H1 (cell line): ENCODE results near the gene DYNLT2B. TPM values are rescaled to one million over a fixed set of nuclear protein-coding genes. Genes with fewer than 3 reads are reported as not detected.
A peak's percentile ranks its signal among the peaks of the same experiment; 100 is the strongest.

Source experiments
- CTCF ChIA-PET: fragments of 300-600 bp; sonication (Branson Sonifier 250); formaldehyde crosslinking; loops from one replicate; lab custom pipeline; 2021; ENCODE audit not compliant: partially characterized antibody; lab: Charles Lee
- POLR2A ChIA-PET: fragments of 300-600 bp; sonication (Branson Sonifier 250); formaldehyde crosslinking; loops from one replicate; lab custom pipeline; 2021; ENCODE audit warnings: inconsistent platforms; ENCODE audit not compliant: partially characterized antibody; lab: Charles Lee
- DNase-seq, 2 experiments: peaks; one replicate each; pipeline versions ENCODE4 v3.0.0 to v3.0.0-alpha.2; 2010 to 2022; ENCODE audit warnings: low spot score in 2 of 2, low read depth in 1 of 2, mixed read lengths in 1 of 2
- FAIRE-seq: peaks from 2 replicates; lab custom pipeline; 2011; peaks lifted over from hg19 to GRCh38; lab: Jason Lieb, UNC
- H2AFZ ChIP-seq: 2 replicates; pipeline ENCODE4 v1.8.1; 2012; ENCODE audit warnings: low read length, inconsistent platforms
- H2AK5ac ChIP-seq: 2 replicates; pipeline ENCODE4 v1.6.1; 2013; ENCODE audit warnings: low read depth, low read length
- H2BK120ac ChIP-seq: replicated peaks from 2 replicates; pipeline ENCODE3; 2013; ENCODE audit warnings: low read depth, low read length, inconsistent platforms
- H2BK12ac ChIP-seq: 2 replicates; pipeline ENCODE4 v1.6.1; 2013; ENCODE audit warnings: low read depth, low read length
- H2BK15ac ChIP-seq: 2 replicates; pipeline ENCODE4 v1.6.1; 2013; ENCODE audit warnings: low read length
- H2BK20ac ChIP-seq: 2 replicates; pipeline ENCODE4 v1.6.1; 2013; ENCODE audit warnings: low read length
- H2BK5ac ChIP-seq: 2 replicates; pipeline ENCODE4 v1.6.1; 2013; ENCODE audit warnings: low read depth, low read length
- H3K14ac ChIP-seq: 2 replicates; pipeline ENCODE4 v1.6.1; 2013; ENCODE audit warnings: inconsistent platforms; ENCODE audit not compliant: insufficient read length
- H3K18ac ChIP-seq: 2 replicates; pipeline ENCODE4 v1.6.1; 2013; ENCODE audit warnings: low read length; ENCODE audit errors: extremely low read depth
- H3K23ac ChIP-seq: 2 replicates; pipeline ENCODE4 v1.6.1; 2013; ENCODE audit warnings: inconsistent platforms; ENCODE audit not compliant: insufficient read length
- H3K23me2 ChIP-seq: 2 replicates; pipeline ENCODE4 v1.6.1; 2013; ENCODE audit warnings: low read depth, low read length
- H3K27ac ChIP-seq: 2 replicates; pipeline ENCODE4 v1.6.1; 2011; ENCODE audit warnings: low read depth, low read length, inconsistent platforms
- H3K27me3 ChIP-seq, 4 experiments: replicated peaks in 1 of 4; 1 replicate in 1 of 4; 2 replicates in 3 of 4; pipeline versions ENCODE4 v1.6.1 to v1.8.1; 2011 to 2013; ENCODE audit warnings: low read length in 3 of 4, mild to moderate bottlenecking in 3 of 4, inconsistent platforms in 2 of 4, mixed read lengths in 2 of 4, moderate library complexity in 1 of 4; ENCODE audit not compliant: control insufficient read depth in 3 of 4, insufficient read depth in 3 of 4; ENCODE audit errors: extremely low read depth in 1 of 4
- H3K36me3 ChIP-seq, 4 experiments: 2 replicates each; pipeline versions ENCODE4 v1.6.1 to v1.8.1; 2011 to 2013; ENCODE audit warnings: mild to moderate bottlenecking in 4 of 4, low read length in 3 of 4, moderate library complexity in 2 of 4, control low read depth in 1 of 4, inconsistent platforms in 1 of 4; ENCODE audit not compliant: insufficient read depth in 4 of 4, control insufficient read depth in 2 of 4
- H3K4ac ChIP-seq: replicated peaks from 2 replicates; pipeline ENCODE3; 2013; ENCODE audit warnings: low read length, low read depth, mixed read lengths, inconsistent platforms; ENCODE audit not compliant: insufficient read length
- H3K4me1 ChIP-seq, 4 experiments: replicated peaks in 1 of 4; 1 replicate in 1 of 4; 2 replicates in 3 of 4; pipeline versions ENCODE4 v1.6.1 to v1.8.1; 2011 to 2013; ENCODE audit warnings: low read length in 3 of 4, inconsistent platforms in 2 of 4, mixed read lengths in 1 of 4; ENCODE audit not compliant: insufficient read depth in 4 of 4, control insufficient read depth in 3 of 4
- H3K4me2 ChIP-seq, 2 experiments: 2 replicates each; pipeline versions ENCODE4 v1.6.1 to v1.8.1; 2011 to 2013; ENCODE audit warnings: low read depth in 2 of 2, low read length in 2 of 2, control low read depth in 1 of 2, inconsistent platforms in 1 of 2, mild to moderate bottlenecking in 1 of 2; ENCODE audit not compliant: insufficient read depth in 1 of 2
- H3K4me3 ChIP-seq, 4 experiments: fragments of 200-600, 300-600 bp in 1 of 4; sonication (generic), shearing (Covaris generic), sonication (Bioruptor Twin) in 1 of 4; 2 replicates each; pipeline versions ENCODE4 v1.5.1 to v1.8.1; 2011 to 2016; ENCODE audit warnings: low read length in 4 of 4, low read depth in 3 of 4, control low read depth in 2 of 4, inconsistent platforms in 2 of 4, mild to moderate bottlenecking in 2 of 4, mixed read lengths in 1 of 4, moderate library complexity in 1 of 4; ENCODE audit not compliant: insufficient read depth in 2 of 4; ENCODE audit errors: extremely low read depth in 1 of 4
- H3K56ac ChIP-seq: replicated peaks from 2 replicates; pipeline ENCODE3; 2013; ENCODE audit warnings: low read depth, mild to moderate bottlenecking, mixed read lengths, low read length, inconsistent platforms; ENCODE audit not compliant: insufficient read length
- H3K79me1 ChIP-seq: 2 replicates; pipeline ENCODE4 v1.6.1; 2013; ENCODE audit warnings: low read depth, low read length, control low read depth
- H3K79me2 ChIP-seq, 2 experiments: 2 replicates each; pipeline versions ENCODE4 v1.6.1 to v1.8.1; 2012 to 2013; ENCODE audit warnings: low read length in 2 of 2, mild to moderate bottlenecking in 2 of 2, inconsistent platforms in 1 of 2; ENCODE audit not compliant: insufficient read depth in 2 of 2, control insufficient read depth in 1 of 2
- H3K9ac ChIP-seq, 4 experiments: replicated peaks in 1 of 4; 1 replicate in 1 of 4; 2 replicates in 3 of 4; pipeline versions ENCODE4 v1.6.1 to v1.8.1; 2011 to 2013; ENCODE audit warnings: low read depth in 3 of 4, low read length in 3 of 4, control low read depth in 2 of 4, mild to moderate bottlenecking in 2 of 4, moderate library complexity in 2 of 4, inconsistent platforms in 1 of 4; ENCODE audit errors: extremely low read depth in 1 of 4
- H3K9me3 ChIP-seq, 2 experiments: 2 replicates each; pipeline versions ENCODE4 v1.6.1 to v1.8.1; 2012 to 2013; ENCODE audit warnings: mild to moderate bottlenecking in 2 of 2, moderate library complexity in 2 of 2, control low read depth in 1 of 2, inconsistent platforms in 1 of 2, low read depth in 1 of 2, low read length in 1 of 2, mixed read lengths in 1 of 2; ENCODE audit not compliant: insufficient read depth in 2 of 2
- H4K20me1 ChIP-seq, 2 experiments: replicated peaks in 1 of 2; 2 replicates each; pipeline versions ENCODE3 to v1.8.1; 2011 to 2013; ENCODE audit warnings: inconsistent platforms in 2 of 2, low read length in 2 of 2, mild to moderate bottlenecking in 1 of 2; ENCODE audit not compliant: insufficient read depth in 2 of 2, control insufficient read depth in 1 of 2
- H4K5ac ChIP-seq: 2 replicates; pipeline ENCODE4 v1.6.1; 2013; ENCODE audit warnings: low read length, low read depth, mixed read lengths, inconsistent platforms; ENCODE audit not compliant: insufficient read length
- H4K8ac ChIP-seq: 2 replicates; pipeline ENCODE4 v1.8.0; 2013; ENCODE audit warnings: mild to moderate bottlenecking, moderate library complexity, low read length, inconsistent platforms; ENCODE audit not compliant: insufficient read depth; ENCODE audit errors: extremely low read depth
- H4K91ac ChIP-seq: replicated peaks from 2 replicates; pipeline ENCODE3; 2013; ENCODE audit warnings: low read length, mixed read lengths, inconsistent platforms; ENCODE audit not compliant: insufficient read length
- SP2 ChIP-seq: IDR thresholded peaks from 2 replicates; pipeline ENCODE4 v1.6.1; 2012; ENCODE audit warnings: mild to moderate bottlenecking, low read length, inconsistent platforms
- WGBS, 2 experiments: shearing (Covaris generic) in 1 of 2; methylation state at CpG; one replicate each; pipeline versions ENCODE4 v1.1.6 to v1.1.7; 2013 to 2015; ENCODE audit warnings: low lambda C conversion rate in 2 of 2, mixed read lengths in 2 of 2, inconsistent platforms in 1 of 2, low coverage in 1 of 2, missing lambda C conversion rate in 1 of 2; ENCODE audit not compliant: insufficient replicate concordance in 2 of 2, insufficient coverage in 1 of 2, insufficient read length in 1 of 2; ENCODE audit errors: extremely low coverage in 1 of 2, missing lambda C conversion rate in 1 of 2; 5-methylcytosine and 5-hydroxymethylcytosine counted together
- polyA plus RNA-seq, 7 experiments: library from polyadenylated mRNA; depleted of rRNA in 3 of 7; stranded (reverse) in 5 of 7; unstranded in 2 of 7; fragments of >200 nt in 5 of 7; fragments of 200-250 nt in 2 of 7; gene quantifications; 1 replicate in 5 of 7; 2 replicates in 1 of 7; 4 replicates in 1 of 7; pipeline versions ENCODE4 v1.2.1 to v1.2.3, GENCODE V29; 2011 to 2013; ENCODE audit warnings: missing spikeins in 2 of 7, mixed read lengths in 2 of 7
- total RNA-seq: library from RNA; stranded (reverse); fragmentation: NEBNext Ultra II Directional; extraction: Animal tissue kit (Norgen Biotek cat#: 25700); gene quantifications from 2 replicates; pipeline ENCODE4 v1.2.1, GENCODE V29; 2021

DYNLT2B gene
- total and polyA plus RNA-seq, 2 of the 8 experiments (the other 6 are each of a cell fraction or from before 2014, with no cell fraction given) = 10.9 to 22.2 TPM

DNA sequence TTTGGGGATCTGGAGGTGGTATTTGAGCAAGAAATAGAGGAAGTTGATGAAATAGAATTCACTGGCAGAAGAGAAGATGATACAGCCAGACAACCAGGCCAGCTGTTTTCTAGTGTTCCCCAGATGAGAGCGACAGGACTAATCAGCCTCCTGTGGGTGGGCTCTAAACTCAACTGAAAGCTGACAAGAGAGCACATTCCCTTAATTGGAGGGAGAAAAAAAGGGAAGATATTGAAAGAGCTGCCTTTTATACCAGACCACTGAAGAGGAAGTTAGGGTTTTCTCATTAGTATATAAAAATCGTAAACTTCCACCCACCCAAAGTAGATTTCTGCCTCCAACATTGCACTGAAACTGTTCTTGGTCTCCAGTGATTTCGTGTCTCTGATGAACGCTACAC, 26.6 kb upstream of the DYNLT2B start:
- FAIRE-seq (no peak), DNase-seq (peak in 1 of 2 experiments; percentile 1)
- Histone ChIP-seq H3K4me2 (no peak overlapping the region), H2BK15ac (no peak overlapping the region), H4K8ac (no peak overlapping the region), H3K4me3 (no peak overlapping the region), H2AK5ac (peak overlapping the region; percentile 75; the same call in 1 of the 2 replicates), H3K56ac (no peak overlapping the region), H3K23me2 (no peaks in the 10 kb centered on the region), H2BK120ac (no peak overlapping the region), H4K91ac (no peak overlapping the region), H3K79me1 (no peaks in the 10 kb centered on the region), H3K27me3 (no peaks in the 10 kb centered on the region), H3K9ac (no peak overlapping the region), H3K18ac (no peak overlapping the region), H3K9me3 (no peaks in the 10 kb centered on the region), H3K14ac (no peak overlapping the region), H4K5ac (no peak overlapping the region), H3K4ac (no peak overlapping the region), H3K27ac (no peak overlapping the region), H3K79me2 (no peaks in the 10 kb centered on the region), H4K20me1 (peaks cover 0 to 3% of the 10 kb centered on the region in 2 experiments), H2BK20ac (no peak overlapping the region), H3K23ac (no peak overlapping the region), H2BK5ac (no peak overlapping the region), H2BK12ac (no peak overlapping the region), H3K36me3 (peaks cover 0 to 4% (median 2%) of the 10 kb centered on the region in 4 experiments; a peak in 3 of 8 replicates), H2AFZ (no peak overlapping the region), H3K4me1 (no peaks in the 10 kb centered on the region; a peak in 1 of 7 replicates)
- 91% methylated on average over 4 of the region's 4 CpGs; no CpG with 5 or more reads in 1 of the 2 experiments for WGBS, 2 experiments
- POLR2A ChIA-PET = no interaction called here
- CTCF ChIA-PET = interaction anchor here (1.3 to 1.5 kb wide), 2 partner anchors 21 to 91 kb away, joined by 3 to 4 read pairs; no protein-coding TSS in a partner anchor
- TF ChIP-seq SP2 = no peak
